HEK293 (cell line): ENCODE data around the gene ANTKMT.

ENCODE experiments used
- CTCF ChIA-PET: fragments of 350-600 bp; formaldehyde crosslinking; extraction: SDS; loops from one replicate; lab custom pipeline; 2021; ENCODE audit warnings: antibody characterized with exemption; lab: Yijun Ruan, JAX
- POLR2A ChIA-PET: fragments of 300-600 bp; formaldehyde crosslinking; extraction: SDS; loops from one replicate; lab custom pipeline; 2020; ENCODE audit warnings: antibody characterized with exemption, inconsistent platforms; lab: Yijun Ruan, JAX
- H3K27ac ChIP-seq: fragments of 200-500 bp; sonication (Bioruptor generic); 2 replicates; pipeline ENCODE4 v1.5.1; 2014; ENCODE audit warnings: low read depth, low read length, control low read depth, inconsistent platforms; ENCODE audit errors: extremely low read depth
- H3K36me3 ChIP-seq, 2 experiments: fragments of 200-500 bp in 1 of 2; sonication (Bioruptor generic) in 1 of 2; 1 replicate in 1 of 2; 2 replicates in 1 of 2; pipeline ENCODE4 v1.5.1; 2014 to 2017; ENCODE audit warnings: inconsistent platforms in 2 of 2, low read length in 2 of 2; ENCODE audit not compliant: control insufficient read depth in 2 of 2, insufficient read depth in 1 of 2
- H3K4me1 ChIP-seq: fragments of 200-500 bp; sonication (Bioruptor generic); 2 replicates; pipeline ENCODE4 v1.5.1; 2014; ENCODE audit warnings: mild to moderate bottlenecking, low read length, inconsistent platforms; ENCODE audit not compliant: control insufficient read depth, insufficient read depth
- H3K4me3 ChIP-seq: 2 replicates; pipeline ENCODE4 v1.5.1; 2011; ENCODE audit warnings: low read depth, mild to moderate bottlenecking, control low read depth, low read length, moderate library complexity
- H3K9me3 ChIP-seq: fragments of 200-500 bp; sonication (Bioruptor generic); 2 replicates; pipeline ENCODE4 v1.5.1; 2014; ENCODE audit warnings: low read depth, low read length, inconsistent platforms; ENCODE audit not compliant: control insufficient read depth, insufficient read depth
- ATF2 ChIP-seq: fragments of 450-650 bp; formaldehyde crosslinking; IDR thresholded peaks from 2 replicates; pipeline ENCODE4 v1.5.1; 2016; ENCODE audit warnings: missing biosample characterization, missing genetic modification characterization, low read depth
- GFI1B ChIP-seq: fragments of 450-650 bp; formaldehyde crosslinking; IDR thresholded peaks from 2 replicates; pipeline ENCODE4 v1.5.1; 2016; ENCODE audit warnings: missing biosample characterization, missing genetic modification characterization
- KLF16 ChIP-seq: fragments of 450-650 bp; formaldehyde crosslinking; IDR thresholded peaks from 2 replicates; pipeline ENCODE4 v1.5.1; 2017; ENCODE audit warnings: missing biosample characterization, missing genetic modification characterization
- MYNN ChIP-seq: fragments of 450-650 bp; formaldehyde crosslinking; IDR thresholded peaks from 2 replicates; pipeline ENCODE4 v1.5.1; 2016; ENCODE audit warnings: missing biosample characterization, missing genetic modification characterization, borderline replicate concordance
- REPIN1 ChIP-seq: fragments of 450-650 bp; formaldehyde crosslinking; IDR thresholded peaks from 2 replicates; pipeline ENCODE4 v1.5.1; 2017; ENCODE audit warnings: missing biosample characterization, missing genetic modification characterization, low read depth
- ZBTB8A ChIP-seq: fragments of 450-650 bp; formaldehyde crosslinking; IDR thresholded peaks from 2 replicates; pipeline ENCODE4 v1.5.1; 2016; ENCODE audit warnings: missing biosample characterization, missing genetic modification characterization
- ZFP37 ChIP-seq: fragments of 450-650 bp; formaldehyde crosslinking; IDR thresholded peaks from 2 replicates; pipeline ENCODE4 v1.5.1; 2016; ENCODE audit warnings: missing biosample characterization, missing genetic modification characterization
- ZNF112 ChIP-seq: fragments of 450-650 bp; formaldehyde crosslinking; IDR thresholded peaks from 2 replicates; pipeline ENCODE4 v1.5.0; 2017; ENCODE audit warnings: missing biosample characterization, missing genetic modification characterization
- ZNF302 ChIP-seq: fragments of 450-650 bp; formaldehyde crosslinking; IDR thresholded peaks from 2 replicates; pipeline ENCODE4 v1.5.1; 2016; ENCODE audit warnings: missing biosample characterization, missing genetic modification characterization, low read depth
- ZNF311 ChIP-seq: fragments of 450-650 bp; formaldehyde crosslinking; IDR thresholded peaks from 2 replicates; pipeline ENCODE4 v1.5.1; 2017; ENCODE audit warnings: missing biosample characterization, missing genetic modification characterization, borderline replicate concordance
- ZNF391 ChIP-seq: fragments of 450-650 bp; formaldehyde crosslinking; IDR thresholded peaks from 2 replicates; pipeline ENCODE4 v1.5.1; 2016; ENCODE audit warnings: low read depth, missing biosample characterization, missing genetic modification characterization, borderline replicate concordance
- ZNF48 ChIP-seq: fragments of 450-650 bp; formaldehyde crosslinking; IDR thresholded peaks from 2 replicates; pipeline ENCODE4 v1.5.1; 2016; ENCODE audit warnings: missing biosample characterization, missing genetic modification characterization
- ZNF488 ChIP-seq: fragments of 450-650 bp; formaldehyde crosslinking; IDR thresholded peaks from 2 replicates; pipeline ENCODE4 v1.5.1; 2016; ENCODE audit warnings: missing biosample characterization, missing genetic modification characterization
- ZNF664 ChIP-seq: fragments of 450-650 bp; formaldehyde crosslinking; IDR thresholded peaks from 2 replicates; pipeline ENCODE4 v1.5.1; 2016; ENCODE audit warnings: missing biosample characterization, missing genetic modification characterization
- ZNF768 ChIP-seq: fragments of 450-650 bp; formaldehyde crosslinking; IDR thresholded peaks from 2 replicates; pipeline ENCODE4 v1.5.1; 2018; ENCODE audit warnings: missing biosample characterization, mild to moderate bottlenecking, missing genetic modification characterization
- ZNF791 ChIP-seq: fragments of 450-650 bp; formaldehyde crosslinking; IDR thresholded peaks from 2 replicates; pipeline ENCODE4 v1.5.1; 2016; ENCODE audit warnings: missing biosample characterization, missing genetic modification characterization
- ZSCAN30 ChIP-seq: fragments of 450-650 bp; IDR thresholded peaks from 2 replicates; pipeline ENCODE4 v1.5.1; 2018; ENCODE audit warnings: missing biosample characterization, mild to moderate bottlenecking, missing genetic modification characterization, moderate library complexity
- TF ChIP-seq, protein P1 (sequence below): fragments of 450-650 bp; formaldehyde crosslinking; IDR thresholded peaks from 2 replicates; pipeline ENCODE4 v1.5.0; 2017; ENCODE audit warnings: missing biosample characterization, missing genetic modification characterization, borderline replicate concordance
- TF ChIP-seq, protein P2 (sequence below): fragments of 450-650 bp; formaldehyde crosslinking; IDR thresholded peaks from 2 replicates; pipeline ENCODE4 v1.5.1; 2016; ENCODE audit warnings: missing biosample characterization, missing genetic modification characterization
- TF ChIP-seq, protein P3 (sequence below): fragments of 450-650 bp; formaldehyde crosslinking; IDR thresholded peaks from 2 replicates; pipeline ENCODE4 v1.5.1; 2016; ENCODE audit warnings: missing biosample characterization, missing genetic modification characterization

ANTKMT gene

GRCh38 chr16:764848-765487 lies 44.0 kb downstream of the ANTKMT start:
- no peaks in the 10 kb centered on the region for H3K9me3 ChIP-seq
- no peaks in the 10 kb centered on the region for H3K4me1 ChIP-seq
- TF ChIP-seq GFI1B (tag by site-specific recombination) (no peak), ATF2 (tag by site-specific recombination) (no peak), ZNF664 (no peak), MYNN (no peak), ZNF791 (tag by site-specific recombination) (no peak), KLF16 (no peak), ZFP37 (tag by site-specific recombination) (no peak), ZNF48 (tag by site-specific recombination) (no peak), ZBTB8A (tag by site-specific recombination) (no peak), ZNF311 (tag by site-specific recombination) (no peak), ZNF391 (tag by site-specific recombination) (no peak), ZNF112 (tag by site-specific recombination) (no peak), ZNF768 (no peak), ZSCAN30 (tag by site-specific recombination) (no peak), REPIN1 (tag by site-specific recombination) (no peak), ZNF302 (tag by site-specific recombination) (no peak), ZNF488 (tag by site-specific recombination) (no peak)
- TF ChIP-seq, protein P1, sequence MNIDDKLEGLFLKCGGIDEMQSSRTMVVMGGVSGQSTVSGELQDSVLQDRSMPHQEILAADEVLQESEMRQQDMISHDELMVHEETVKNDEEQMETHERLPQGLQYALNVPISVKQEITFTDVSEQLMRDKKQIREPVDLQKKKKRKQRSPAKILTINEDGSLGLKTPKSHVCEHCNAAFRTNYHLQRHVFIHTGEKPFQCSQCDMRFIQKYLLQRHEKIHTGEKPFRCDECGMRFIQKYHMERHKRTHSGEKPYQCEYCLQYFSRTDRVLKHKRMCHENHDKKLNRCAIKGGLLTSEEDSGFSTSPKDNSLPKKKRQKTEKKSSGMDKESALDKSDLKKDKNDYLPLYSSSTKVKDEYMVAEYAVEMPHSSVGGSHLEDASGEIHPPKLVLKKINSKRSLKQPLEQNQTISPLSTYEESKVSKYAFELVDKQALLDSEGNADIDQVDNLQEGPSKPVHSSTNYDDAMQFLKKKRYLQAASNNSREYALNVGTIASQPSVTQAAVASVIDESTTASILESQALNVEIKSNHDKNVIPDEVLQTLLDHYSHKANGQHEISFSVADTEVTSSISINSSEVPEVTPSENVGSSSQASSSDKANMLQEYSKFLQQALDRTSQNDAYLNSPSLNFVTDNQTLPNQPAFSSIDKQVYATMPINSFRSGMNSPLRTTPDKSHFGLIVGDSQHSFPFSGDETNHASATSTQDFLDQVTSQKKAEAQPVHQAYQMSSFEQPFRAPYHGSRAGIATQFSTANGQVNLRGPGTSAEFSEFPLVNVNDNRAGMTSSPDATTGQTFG (tag by site-specific recombination), result no peak
- TF ChIP-seq, protein P2, sequence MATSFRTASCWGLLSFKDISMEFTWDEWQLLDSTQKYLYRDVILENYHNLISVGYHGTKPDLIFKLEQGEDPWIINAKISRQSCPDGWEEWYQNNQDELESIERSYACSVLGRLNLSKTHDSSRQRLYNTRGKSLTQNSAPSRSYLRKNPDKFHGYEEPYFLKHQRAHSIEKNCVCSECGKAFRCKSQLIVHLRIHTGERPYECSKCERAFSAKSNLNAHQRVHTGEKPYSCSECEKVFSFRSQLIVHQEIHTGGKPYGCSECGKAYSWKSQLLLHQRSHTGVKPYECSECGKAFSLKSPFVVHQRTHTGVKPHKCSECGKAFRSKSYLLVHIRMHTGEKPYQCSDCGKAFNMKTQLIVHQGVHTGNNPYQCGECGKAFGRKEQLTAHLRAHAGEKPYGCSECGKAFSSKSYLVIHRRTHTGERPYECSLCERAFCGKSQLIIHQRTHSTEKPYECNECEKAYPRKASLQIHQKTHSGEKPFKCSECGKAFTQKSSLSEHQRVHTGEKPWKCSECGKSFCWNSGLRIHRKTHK (tag by site-specific recombination), result no peak
- TF ChIP-seq, protein P3, sequence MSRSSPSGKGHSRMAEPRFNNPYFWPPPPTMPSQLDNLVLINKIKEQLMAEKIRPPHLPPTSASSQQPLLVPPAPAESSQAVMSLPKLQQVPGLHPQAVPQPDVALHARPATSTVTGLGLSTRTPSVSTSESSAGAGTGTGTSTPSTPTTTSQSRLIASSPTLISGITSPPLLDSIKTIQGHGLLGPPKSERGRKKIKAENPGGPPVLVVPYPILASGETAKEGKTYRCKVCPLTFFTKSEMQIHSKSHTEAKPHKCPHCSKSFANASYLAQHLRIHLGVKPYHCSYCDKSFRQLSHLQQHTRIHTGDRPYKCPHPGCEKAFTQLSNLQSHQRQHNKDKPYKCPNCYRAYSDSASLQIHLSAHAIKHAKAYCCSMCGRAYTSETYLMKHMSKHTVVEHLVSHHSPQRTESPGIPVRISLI (tag by site-specific recombination), result no peak
- no peaks in the 10 kb centered on the region for H3K36me3 ChIP-seq
- H3K4me3 ChIP-seq, result no peak overlapping the region
- ChIA-PET POLR2A (no interaction called here), CTCF (no interaction called here)
- H3K27ac ChIP-seq, result no peak overlapping the region
